NT2/D1 (cell line): ENCODE measurements around the gene FBXL14.

Experiments
- DNase-seq: peaks from one replicate; pipeline ENCODE4 v3.0.0-alpha.2; 2011; ENCODE audit warnings: low read depth, low spot score
- H3K27me3 ChIP-seq: 2 replicates; pipeline ENCODE4 v1.6.0; 2011; ENCODE audit warnings: mild to moderate bottlenecking; ENCODE audit not compliant: insufficient read length, insufficient read depth
- H3K36me3 ChIP-seq: 2 replicates; pipeline ENCODE4 v1.6.1; 2011; ENCODE audit warnings: mild to moderate bottlenecking, low read length, mixed read lengths; ENCODE audit not compliant: insufficient read depth, insufficient read length
- H3K4me1 ChIP-seq: 2 replicates; pipeline ENCODE4 v1.5.1; 2011; ENCODE audit not compliant: insufficient read depth, insufficient read length
- H3K4me3 ChIP-seq: 2 replicates; pipeline ENCODE4 v1.5.1; 2011; ENCODE audit warnings: low read depth; ENCODE audit not compliant: insufficient read length
- H3K9ac ChIP-seq: 2 replicates; pipeline ENCODE4 v1.6.0; 2011; ENCODE audit warnings: low read depth; ENCODE audit not compliant: insufficient read length
- H3K9me3 ChIP-seq: 2 replicates; pipeline ENCODE4 v1.5.1; 2011; ENCODE audit warnings: mild to moderate bottlenecking, low read length; ENCODE audit not compliant: insufficient read depth
- SUZ12 ChIP-seq: IDR thresholded peaks from 2 replicates; pipeline ENCODE4 v1.6.1; 2011; ENCODE audit not compliant: insufficient read length, insufficient read depth; ENCODE audit errors: extremely low read depth
- YY1 ChIP-seq: IDR thresholded peaks from 2 replicates; pipeline ENCODE4 v1.6.1; 2011; ENCODE audit not compliant: insufficient read length, insufficient read depth
- ZNF274 ChIP-seq: IDR thresholded peaks from 2 replicates; pipeline ENCODE4 v1.6.1; 2011; ENCODE audit warnings: mild to moderate bottlenecking, low read depth, low read length

Gene FBXL14

DNA sequence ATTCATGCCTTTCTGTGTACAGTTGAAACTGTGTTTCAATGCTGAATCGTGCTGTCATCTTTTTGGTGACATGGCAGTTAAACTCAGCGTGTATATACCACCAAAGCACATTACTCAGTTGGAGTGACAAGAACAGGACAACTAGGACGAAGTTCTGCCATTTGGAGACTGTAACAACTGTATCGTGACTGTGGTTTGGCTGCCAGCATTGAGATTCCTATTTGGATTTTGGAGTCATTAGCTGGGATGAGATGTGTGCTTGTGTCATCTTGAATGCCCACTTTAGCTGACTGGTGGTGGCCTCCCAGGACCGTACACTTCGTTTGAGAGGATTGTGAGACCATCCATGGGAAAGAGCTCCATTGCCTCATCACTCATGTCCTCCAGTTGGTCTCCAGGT, 42.9 kb downstream of the FBXL14 start:
- no peak for DNase-seq
- Histone ChIP-seq H3K36me3 (no peaks in the 10 kb centered on the region), H3K9me3 (peaks cover 25% of the 10 kb centered on the region), H3K9ac (no peak overlapping the region), H3K4me3 (no peak overlapping the region), H3K4me1 (peaks cover 9% of the 10 kb centered on the region), H3K27me3 (no peaks in the 10 kb centered on the region)
- TF ChIP-seq SUZ12: no peak
- TF ChIP-seq YY1: no peak
- no peak for TF ChIP-seq ZNF274

DNA sequence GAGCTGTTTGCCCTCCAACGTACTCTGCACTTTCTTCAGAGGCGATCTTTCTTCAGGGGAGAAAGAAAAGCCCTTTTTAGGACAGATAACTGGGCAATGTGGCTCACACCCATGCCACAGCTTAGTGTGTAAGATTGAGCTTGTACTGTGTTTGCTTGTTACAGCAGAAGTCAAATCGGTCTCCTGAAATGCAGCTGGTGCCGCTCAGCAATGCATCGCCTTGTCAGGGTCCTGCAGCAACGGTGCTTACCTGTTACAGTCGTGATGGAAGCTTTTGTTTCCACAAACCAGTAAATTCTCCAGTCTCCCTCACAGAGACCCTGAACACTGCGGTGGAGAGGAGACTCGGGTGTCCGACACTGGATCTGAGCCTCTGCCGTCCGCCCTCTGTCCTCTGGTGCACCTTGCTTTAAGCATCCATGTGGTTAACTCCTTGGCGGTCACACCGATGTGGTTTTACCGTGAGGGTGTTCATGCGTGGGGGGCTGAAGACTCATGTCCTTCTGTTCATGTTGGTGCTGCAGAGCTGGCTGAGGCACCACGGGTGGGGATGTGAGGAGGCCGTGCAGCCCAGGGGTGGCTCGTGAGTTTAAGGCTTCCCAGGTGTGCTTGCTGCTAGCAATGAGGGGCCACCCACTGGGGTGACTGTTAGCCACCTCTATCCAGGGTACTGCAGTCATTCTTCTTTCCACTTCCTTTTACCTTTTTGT, 47.3 kb downstream of the FBXL14 start:
- Histone ChIP-seq H3K9me3 (peaks cover 25% of the 10 kb centered on the region), H3K36me3 (no peaks in the 10 kb centered on the region), H3K27me3 (no peaks in the 10 kb centered on the region), H3K4me1 (peaks cover 4% of the 10 kb centered on the region), H3K4me3 (no peak overlapping the region), H3K9ac (no peak overlapping the region)
- no peak for DNase-seq
- TF ChIP-seq SUZ12: no peak
- TF ChIP-seq YY1: no peak
- TF ChIP-seq ZNF274: no peak

DNA sequence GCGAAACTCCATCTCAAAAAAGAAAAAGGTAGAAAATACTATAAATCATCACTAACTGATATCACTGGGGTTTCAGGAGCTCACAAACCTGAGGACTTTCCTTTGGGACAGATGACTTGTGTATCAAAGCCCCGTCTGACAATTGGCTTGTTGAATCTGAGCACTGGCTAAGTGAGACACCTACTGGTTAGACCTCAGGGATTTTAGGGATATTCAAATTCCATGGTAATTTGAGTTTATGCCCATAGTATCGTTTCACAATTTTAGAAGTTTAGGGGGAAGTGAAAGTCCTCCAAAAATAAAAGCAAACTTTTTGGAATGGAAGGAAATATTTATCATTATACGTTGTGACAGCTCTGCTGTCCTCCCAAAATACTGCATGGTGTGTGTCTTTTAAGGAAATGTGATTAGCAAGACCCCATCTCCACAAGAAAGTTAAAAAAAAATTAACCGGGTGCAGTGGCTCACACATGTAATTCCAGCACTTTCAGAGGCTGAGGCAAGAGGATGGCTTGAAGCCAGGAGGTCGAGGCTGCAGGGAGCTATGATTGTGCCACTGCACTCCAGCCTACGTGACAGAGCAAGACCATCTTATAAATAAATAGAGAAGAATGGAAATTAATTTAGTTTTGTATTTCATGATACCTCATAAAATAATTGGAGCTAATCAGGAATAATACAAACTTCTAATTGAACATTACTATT, 49.2 kb downstream of the FBXL14 start:
- TF ChIP-seq ZNF274 (no peak), SUZ12 (no peak), YY1 (no peak)
- Histone ChIP-seq H3K36me3 (no peaks in the 10 kb centered on the region), H3K9me3 (peaks cover 8% of the 10 kb centered on the region), H3K4me1 (peaks cover 4% of the 10 kb centered on the region), H3K4me3 (no peak overlapping the region), H3K9ac (no peak overlapping the region), H3K27me3 (no peaks in the 10 kb centered on the region)
- DNase-seq: no peak

DNA sequence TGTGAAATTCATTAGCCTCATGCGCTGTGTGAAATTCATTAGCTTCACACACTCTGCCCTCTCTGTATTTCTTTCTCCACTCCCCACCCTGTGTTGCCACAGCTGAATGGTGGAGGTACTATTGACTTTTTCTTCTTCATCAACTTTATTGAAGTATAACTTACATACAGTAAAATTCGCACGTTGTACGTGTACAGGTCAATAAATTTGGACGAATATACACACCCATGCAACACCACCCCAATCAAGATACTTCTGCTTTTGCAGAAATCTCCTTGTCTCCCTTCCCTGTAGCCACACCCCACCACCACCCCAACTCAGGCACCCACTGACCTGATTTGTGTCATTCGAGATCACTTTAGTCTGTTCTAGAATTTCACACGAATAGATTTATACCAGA, 51.8 kb downstream of the FBXL14 start:
- Histone ChIP-seq H3K36me3 (peaks cover 5% of the 10 kb centered on the region), H3K9me3 (no peaks in the 10 kb centered on the region), H3K27me3 (no peaks in the 10 kb centered on the region), H3K9ac (no peak overlapping the region), H3K4me1 (peaks cover 4% of the 10 kb centered on the region), H3K4me3 (no peak overlapping the region)
- no peak for TF ChIP-seq YY1
- no peak for TF ChIP-seq SUZ12
- TF ChIP-seq ZNF274: no peak
- no peak for DNase-seq

DNA sequence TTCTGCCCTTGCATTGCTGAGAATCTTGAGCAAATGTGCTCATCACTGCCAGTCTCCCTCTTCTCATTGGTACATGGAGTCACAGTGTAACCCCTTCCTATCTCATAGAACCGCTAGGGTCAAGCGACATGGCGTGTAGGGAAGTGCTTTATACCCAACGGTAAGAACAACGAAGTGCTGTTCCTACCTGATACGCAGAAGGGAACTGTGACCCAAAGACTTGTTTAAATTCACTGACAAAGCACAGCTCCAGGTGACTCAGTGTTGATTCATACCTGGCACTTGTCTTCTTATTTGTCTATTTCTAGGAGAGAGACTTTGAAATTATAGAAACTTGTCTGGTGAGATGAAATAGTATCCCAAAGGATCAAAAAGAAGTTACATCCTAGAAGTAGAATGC, 53.7 kb downstream of the FBXL14 start:
- DNase-seq: no peak
- no peaks in the 10 kb centered on the region for H3K9me3 ChIP-seq
- TF ChIP-seq YY1 (no peak), ZNF274 (no peak), SUZ12 (no peak)
- peaks cover 3% of the 10 kb centered on the region for H3K27me3 ChIP-seq
- H3K4me3 ChIP-seq: no peak overlapping the region
- no peak overlapping the region for H3K9ac ChIP-seq
- no peaks in the 10 kb centered on the region for H3K4me1 ChIP-seq
- H3K36me3 ChIP-seq: peaks cover 5% of the 10 kb centered on the region

DNA sequence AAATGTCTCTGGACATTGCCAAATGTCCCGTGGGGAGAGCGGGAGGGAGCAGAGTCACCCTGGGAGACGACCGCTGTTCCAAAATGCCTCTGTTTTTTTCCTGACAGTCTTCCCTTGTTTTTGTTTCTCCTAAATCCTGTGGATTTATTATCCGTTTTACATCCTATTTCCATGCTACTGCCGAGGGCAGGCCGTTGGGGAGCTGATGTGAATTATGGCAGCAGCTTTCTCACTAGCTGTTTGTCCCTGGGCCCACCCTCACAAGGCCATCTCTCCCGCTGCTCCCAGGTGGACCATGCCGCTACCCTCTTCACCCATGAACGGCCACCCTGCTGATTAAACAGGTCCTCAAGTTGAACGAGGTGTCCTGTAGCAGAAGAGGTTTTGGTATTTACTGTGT, 55.2 kb downstream of the FBXL14 start:
- TF ChIP-seq YY1: no peak
- TF ChIP-seq ZNF274: no peak
- no peak for TF ChIP-seq SUZ12
- no peaks in the 10 kb centered on the region for H3K4me1 ChIP-seq

DNA sequence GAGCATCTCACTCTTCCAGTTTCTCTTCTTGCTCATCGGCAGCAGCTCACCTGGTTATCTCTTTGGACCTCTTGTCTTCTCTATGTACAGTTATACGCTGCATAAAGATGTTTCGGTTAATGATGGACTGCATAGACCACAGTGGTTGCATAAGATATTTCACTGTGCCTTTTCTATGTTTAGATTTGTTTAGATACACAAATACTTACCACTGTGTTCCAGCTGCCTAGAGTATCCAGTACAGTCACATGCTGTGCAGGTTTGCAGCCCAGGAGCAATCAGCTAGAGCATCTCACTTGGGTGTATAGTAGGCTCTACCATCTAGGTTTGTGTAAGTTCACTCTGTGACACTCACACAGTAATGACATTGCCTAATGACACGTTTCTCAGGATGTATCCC, 57.6 kb downstream of the FBXL14 start:
- no peak for TF ChIP-seq SUZ12
- TF ChIP-seq ZNF274: no peak
- no peak for TF ChIP-seq YY1
- Histone ChIP-seq H3K4me1 (peaks cover 9% of the 10 kb centered on the region), H3K9ac (no peak overlapping the region), H3K36me3 (peaks cover 11% of the 10 kb centered on the region), H3K9me3 (no peaks in the 10 kb centered on the region), H3K4me3 (no peak overlapping the region), H3K27me3 (peaks cover 20% of the 10 kb centered on the region)
- no peak for DNase-seq

More for the DNA sequence above, 55.2 kb downstream of the FBXL14 start:
- Histone ChIP-seq H3K9me3 (no peaks in the 10 kb centered on the region), H3K9ac (no peak overlapping the region), H3K27me3 (peaks cover 3% of the 10 kb centered on the region), H3K36me3 (peaks cover 5% of the 10 kb centered on the region), H3K4me3 (no peak overlapping the region)
- DNase-seq: no peak
